Retinal pigment epithelial cell (primary cell): ENCODE data around the gene POMT2.
"Not testable (repeated sequence)": the region's sequence is repeated elsewhere in the genome, so short reads cannot be mapped to it uniquely, and the experiment has no call there.

Experiments
- DNase-seq: peaks from one replicate; pipeline ENCODE4 v3.0.0-alpha.2; 2010; ENCODE audit warnings: low read depth
- H3K4me3 ChIP-seq: 2 replicates; pipeline ENCODE4 v1.5.1; 2011; ENCODE audit warnings: mild to moderate bottlenecking, low read length, control low read depth, moderate library complexity
- CTCF ChIP-seq: conservative IDR thresholded peaks from 2 replicates; pipeline ENCODE4 v1.5.1; 2011; ENCODE audit warnings: low read depth, low read length, control low read depth, inconsistent platforms

Gene POMT2

DNA sequence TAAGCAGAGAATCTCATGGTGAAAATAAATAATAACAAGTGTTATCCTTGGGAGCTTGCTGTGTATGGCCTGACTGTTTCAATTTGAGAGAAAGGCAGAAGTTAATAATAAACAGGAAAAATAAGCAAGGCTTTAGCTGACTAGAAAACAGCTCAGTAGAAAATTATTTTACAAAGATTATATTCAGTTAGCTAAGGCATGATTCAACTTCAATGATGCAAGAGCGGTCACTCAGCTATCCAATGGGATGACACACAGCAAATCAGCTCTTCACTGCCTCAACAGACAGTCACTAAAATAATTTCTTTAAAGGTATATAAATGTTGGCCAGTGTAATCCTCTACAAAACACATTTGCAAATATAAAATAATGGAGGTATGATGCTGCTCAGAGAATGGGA lies 18.7 kb upstream of the POMT2 start:
- TF ChIP-seq CTCF, result no peak
- no peak for DNase-seq
- no peak overlapping the region for H3K4me3 ChIP-seq

- no peak overlapping the region for H3K4me3 ChIP-seq
- TF ChIP-seq CTCF, result no peak
- DNase-seq, result no peak
Measured at GRCh38 chr14:77338302-77338701, 17.6 kb upstream of the POMT2 start.

DNA sequence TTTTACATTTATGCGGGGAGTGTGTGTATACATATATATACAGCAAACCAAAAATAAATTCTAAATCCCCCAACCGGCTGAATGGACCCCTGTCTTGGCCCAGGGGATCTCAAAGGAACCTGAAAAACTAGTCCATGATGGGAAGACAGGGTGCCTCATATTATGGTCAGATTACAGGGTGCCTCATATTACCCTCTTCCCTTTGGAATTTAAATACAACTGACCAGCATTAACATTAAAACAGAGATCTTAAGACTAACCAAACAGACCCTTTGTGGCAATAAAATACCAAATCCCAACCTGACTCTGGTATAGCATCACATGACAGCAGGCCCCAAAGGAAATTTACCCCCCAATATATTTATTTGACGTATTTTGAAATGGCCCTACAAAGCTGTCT lies 17.2 kb upstream of the POMT2 start:
- TF ChIP-seq CTCF, result no peak
- no peak overlapping the region for H3K4me3 ChIP-seq
- DNase-seq, result no peak

- H3K4me3 ChIP-seq, DNase-seq: not testable (repeated sequence)
Measured at GRCh38 chr14:77337255-77337654, 16.6 kb upstream of the POMT2 start.

DNA sequence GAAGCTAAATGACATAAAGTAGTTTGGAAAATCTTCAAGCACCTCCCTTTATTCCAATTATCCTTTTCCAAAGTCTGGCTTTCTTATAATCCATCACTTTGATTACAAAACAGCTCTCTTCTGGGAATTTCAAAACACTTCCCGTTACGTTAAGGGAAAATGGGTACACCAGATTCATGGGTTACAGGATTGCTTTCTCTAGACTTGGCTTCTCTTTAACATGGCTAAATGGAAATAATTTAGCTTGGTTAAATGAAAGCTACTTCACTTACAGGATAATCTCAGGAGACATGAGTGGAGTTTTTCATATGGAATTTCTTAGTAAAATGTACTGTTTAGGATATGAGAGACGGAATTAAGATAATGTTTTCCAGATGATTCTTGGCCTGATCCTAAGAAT lies 14.9 kb upstream of the POMT2 start:
- no peak for TF ChIP-seq CTCF
- H3K4me3 ChIP-seq, result no peak overlapping the region
- DNase-seq, result no peak

- no peak for DNase-seq
- no peak for TF ChIP-seq CTCF
- H3K4me3 ChIP-seq, result no peak overlapping the region
Measured at GRCh38 chr14:77329872-77330271, 9.2 kb upstream of the POMT2 start.

DNA sequence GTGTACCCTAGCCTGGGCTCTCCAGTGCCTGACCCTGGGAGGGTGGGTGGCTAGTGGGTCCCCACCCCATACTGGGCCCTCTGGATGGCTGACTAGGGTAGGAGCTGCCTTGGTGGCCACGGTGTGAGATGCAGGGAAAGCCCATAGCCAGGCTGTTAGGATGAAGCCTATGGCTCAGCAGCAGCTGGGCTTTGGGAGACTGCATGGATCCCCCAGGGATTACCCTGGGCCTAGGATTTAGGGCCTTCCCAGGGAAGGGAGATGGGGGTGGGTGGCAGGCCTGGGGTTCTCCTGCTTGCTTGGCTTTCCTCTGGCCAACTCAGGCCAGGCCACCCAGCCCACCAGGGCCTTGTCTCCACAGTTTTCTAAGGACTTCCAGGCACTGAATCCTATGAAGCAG lies 6.4 kb upstream of the POMT2 start:
- DNase-seq, result no peak
- TF ChIP-seq CTCF, result no peak
- no peak overlapping the region for H3K4me3 ChIP-seq

DNA sequence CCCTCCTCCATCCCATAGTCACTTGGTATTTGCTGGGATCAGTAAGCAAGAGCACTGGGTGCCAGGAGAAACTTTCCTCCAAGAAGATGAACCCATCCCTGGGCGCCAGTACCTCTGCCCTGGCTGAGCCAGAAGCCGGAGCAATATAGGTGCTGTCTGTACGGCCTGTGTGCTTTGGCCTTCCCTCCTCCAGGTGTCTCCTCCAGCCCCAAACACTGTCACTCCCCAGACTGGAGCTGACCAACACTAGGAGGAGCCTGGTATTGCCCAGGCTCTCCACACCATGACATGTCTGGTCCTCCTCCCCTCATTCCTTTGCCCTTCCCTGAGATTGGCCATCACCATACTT lies 5.0 kb upstream of the POMT2 start:
- no peak for TF ChIP-seq CTCF
- no peak for DNase-seq

More for the DNA sequence above, 5.0 kb upstream of the POMT2 start:
- H3K4me3 ChIP-seq, result no peak overlapping the region
